Measurements from ENCODE around the gene KRTAP10-12.

DNA sequence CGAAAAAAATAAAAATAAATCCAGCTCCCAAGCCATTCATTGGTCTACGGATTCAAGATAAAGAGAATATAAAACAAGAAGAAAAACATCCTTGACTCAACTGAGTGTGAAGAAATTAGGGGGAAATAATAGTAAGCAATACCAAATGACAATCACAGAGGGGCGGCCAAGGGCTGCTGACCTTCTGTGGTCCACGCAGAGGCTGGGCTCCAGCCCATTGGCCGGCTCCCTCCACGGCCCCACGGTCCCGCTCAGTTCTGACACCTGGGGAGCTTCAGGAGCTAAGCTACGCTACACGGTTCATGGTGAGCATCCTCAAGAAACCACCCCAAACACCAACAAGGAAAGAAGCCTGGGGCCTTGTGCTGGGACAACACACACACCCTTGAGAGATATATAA lies 400 bp upstream of the KRTAP10-12 start:
- no peak for TF ChIP-seq CTCF (IDR thresholded peaks at IDR 0.05; ENCODE audit: low read depth, low read length)
- TF ChIP-seq POLR2A (IDR thresholded peaks at IDR 0.05; ENCODE audit: extremely low read depth, insufficient read length) = no peak
- TF ChIP-seq MYC (IDR thresholded peaks at IDR 0.05; ENCODE audit: low read depth, low read length) = no peak
- TF ChIP-seq MAX (IDR thresholded peaks at IDR 0.05; ENCODE audit: low read depth, low read length) = no peak

All from NB4 (cell line).